Lower lobe of right lung (tissue), 2 donors: ENCODE results near the gene PC. TPM values are rescaled to one million over a fixed set of nuclear protein-coding genes. Genes with fewer than 3 reads are reported as not detected.

Experiments used
- ATAC-seq, 2 donors: fragments of 200-7000 bp; cut with Tn5 transposase; one replicate each; pipeline ENCODE4 v1.9.1; 2020 to 2022; ENCODE audit warnings: mild to moderate bottlenecking in 2 of 2, moderate library complexity in 2 of 2
- DNase-seq: peaks from one replicate; pipeline ENCODE4 v3.0.0-alpha.2; 2020
- H3K27ac ChIP-seq: fragments of 200-600 bp; one replicate; pipeline ENCODE4 v1.8.0; 2022
- H3K27me3 ChIP-seq: fragments of 200-600 bp; one replicate; pipeline ENCODE4 v1.8.0; 2022; ENCODE audit warnings: low read depth
- H3K36me3 ChIP-seq: fragments of 200-600 bp; one replicate; pipeline ENCODE4 v1.8.0; 2022; ENCODE audit warnings: mild to moderate bottlenecking
- H3K4me1 ChIP-seq: fragments of 200-600 bp; one replicate; pipeline ENCODE4 v1.8.0; 2022
- H3K4me3 ChIP-seq: fragments of 200-600 bp; one replicate; pipeline ENCODE4 v1.8.0; 2022; ENCODE audit warnings: mild to moderate bottlenecking
- H3K9me3 ChIP-seq: fragments of 200-600 bp; one replicate; pipeline ENCODE4 v1.8.0; 2022
- CTCF ChIP-seq: fragments of 200-600 bp; IDR thresholded peaks from one replicate; pipeline ENCODE4 v1.8.0; 2022; ENCODE audit warnings: antibody characterized with exemption, mild to moderate bottlenecking
- intact Hi-C: fragments of 100-400 bp; cut with DNase I; formaldehyde crosslinking; loops from one replicate; pipeline ENCODE4 v1.11.0; 2022
- total RNA-seq: library from RNA; stranded (reverse); fragmentation: NEBNext Ultra II Directional; extraction: Animal tissue kit (Norgen Biotek cat#: 25700); gene quantifications from one replicate; pipeline ENCODE4 v1.2.1, GENCODE V29; 2021
- donor health status: DM: no; HTN: yes; CAD: no; lungs with severe emphysema.

Gene PC
- total RNA-seq, 1 donor from 2014 or later, result 14.7 TPM

- H3K4me3 ChIP-seq, result no peak overlapping the region
- H3K36me3 ChIP-seq, result no peaks in the 10 kb centered on the region
- TF ChIP-seq CTCF, result no peak
- intact Hi-C loops, result no loop called here
- H3K27me3 ChIP-seq, result no peaks in the 10 kb centered on the region
- no peaks in the 10 kb centered on the region for H3K9me3 ChIP-seq
- ATAC-seq (no peak), DNase-seq (peak; percentile 57)
- H3K27ac ChIP-seq, result no peak overlapping the region
- peaks cover 14% of the 10 kb centered on the region for H3K4me1 ChIP-seq
Observed at GRCh38 chr11:66956689-66957290, 1.4 kb downstream of the PC start.

GRCh38 chr11:66953081-66953833 lies 4.9 kb downstream of the PC start:
- Histone ChIP-seq H3K4me3 (no peak overlapping the region), H3K9me3 (no peaks in the 10 kb centered on the region), H3K36me3 (no peaks in the 10 kb centered on the region), H3K27ac (no peak overlapping the region), H3K27me3 (no peaks in the 10 kb centered on the region), H3K4me1 (peaks cover 8% of the 10 kb centered on the region)
- DNase-seq (no peak), ATAC-seq (no peak)
- intact Hi-C loops, result no loop called here
- TF ChIP-seq CTCF, result no peak

DNA sequence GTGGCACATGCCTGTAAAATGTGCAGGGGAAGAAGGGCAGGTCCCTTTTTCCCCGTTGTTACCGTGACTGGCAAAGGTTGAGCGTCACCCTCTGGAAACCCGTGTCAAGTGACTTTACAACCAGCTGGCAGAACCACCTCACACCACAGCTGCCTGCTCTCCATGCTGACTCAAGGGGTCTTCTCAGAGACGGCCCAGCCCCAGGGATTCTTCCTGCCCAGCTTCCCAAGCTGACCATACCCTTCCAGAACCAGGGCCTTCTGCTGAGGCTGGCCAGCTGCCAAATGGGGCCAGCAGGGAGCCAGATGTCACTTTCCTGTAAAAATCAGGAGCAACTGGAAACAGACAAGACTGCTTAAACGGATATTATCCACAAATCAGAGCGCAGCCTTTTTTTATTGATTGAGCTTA lies 6.3 kb downstream of the PC start:
- H3K9me3 ChIP-seq, result no peaks in the 10 kb centered on the region
- no peak for TF ChIP-seq CTCF
- no peak overlapping the region for H3K4me3 ChIP-seq
- ATAC-seq (no peak), DNase-seq (no peak)
- no peaks in the 10 kb centered on the region for H3K4me1 ChIP-seq
- intact Hi-C loops, result no loop called here
- H3K27ac ChIP-seq, result no peak overlapping the region
- H3K27me3 ChIP-seq, result no peaks in the 10 kb centered on the region
- no peaks in the 10 kb centered on the region for H3K36me3 ChIP-seq

DNA sequence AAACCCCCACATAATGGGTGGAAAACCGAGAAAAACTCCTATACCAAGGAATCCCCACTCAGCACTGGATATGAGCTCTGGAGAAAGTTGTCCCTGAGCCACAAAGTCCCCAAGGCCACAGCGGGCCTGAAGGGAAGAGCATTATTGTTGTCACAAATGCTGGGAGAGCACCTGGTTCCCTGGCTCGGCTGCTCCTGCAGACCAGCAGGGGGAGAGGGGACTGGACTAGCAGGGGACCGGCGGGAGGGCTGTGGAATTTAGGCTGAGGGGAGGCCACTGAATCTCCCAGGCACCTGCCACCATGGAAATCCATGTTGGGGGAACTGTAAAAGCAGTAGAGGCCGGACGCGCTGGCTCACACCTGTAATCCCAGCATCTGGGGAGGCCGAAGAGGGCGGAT lies 7.0 kb downstream of the PC start:
- ATAC-seq (no peak), DNase-seq (no peak)
- Histone ChIP-seq H3K4me1 (no peaks in the 10 kb centered on the region), H3K9me3 (no peaks in the 10 kb centered on the region), H3K4me3 (no peak overlapping the region), H3K36me3 (no peaks in the 10 kb centered on the region), H3K27ac (no peak overlapping the region), H3K27me3 (no peaks in the 10 kb centered on the region)
- no peak for TF ChIP-seq CTCF
- intact Hi-C loops, result no loop called here

GRCh38 chr11:66950112-66950535 lies 8.1 kb downstream of the PC start:
- no peaks in the 10 kb centered on the region for H3K9me3 ChIP-seq
- no peak for DNase-seq
- ATAC-seq, result peak in 1 of 2 donors; percentile 41
- no peaks in the 10 kb centered on the region for H3K27me3 ChIP-seq
- H3K4me1 ChIP-seq, result no peaks in the 10 kb centered on the region
- H3K27ac ChIP-seq, result no peak overlapping the region
- H3K36me3 ChIP-seq, result no peaks in the 10 kb centered on the region
- H3K4me3 ChIP-seq, result no peak overlapping the region
- TF ChIP-seq CTCF, result no peak
- intact Hi-C loops, result no loop called here
